RWPE2 (cell line): Measurements from ENCODE around the gene HEXD.

ENCODE experiments used
- ATAC-seq: fragments of 200-7000 bp; cut with Tn5 transposase; 3 replicates; pipeline ENCODE4 v1.9.1; 2021; ENCODE audit warnings: low read depth
- DNase-seq: peaks from one replicate; pipeline ENCODE4 v3.0.0-alpha.2; 2020; ENCODE audit warnings: low spot score
- H3K27ac ChIP-seq: fragments of 450-650 bp; 2 replicates; pipeline ENCODE4 v1.5.1; 2017; ENCODE audit warnings: mild to moderate bottlenecking; ENCODE audit not compliant: poor library complexity, severe bottlenecking
- H3K27me3 ChIP-seq: fragments of 250-450 bp; sonication (Bioruptor Pico); 2 replicates; pipeline ENCODE4 v1.5.1; 2021; ENCODE audit warnings: mild to moderate bottlenecking, moderate library complexity; ENCODE audit not compliant: insufficient read depth, poor library complexity, severe bottlenecking
- H3K36me3 ChIP-seq: fragments of 250-450 bp; sonication (Bioruptor Pico); 2 replicates; pipeline ENCODE4 v1.5.1; 2020; ENCODE audit warnings: low read depth, mild to moderate bottlenecking, moderate library complexity
- H3K4me1 ChIP-seq: fragments of 250-450 bp; sonication (Bioruptor Pico); 2 replicates; pipeline ENCODE4 v1.5.1; 2021; ENCODE audit warnings: mild to moderate bottlenecking, moderate library complexity; ENCODE audit not compliant: insufficient read depth, poor library complexity, severe bottlenecking
- H3K4me3 ChIP-seq: fragments of 250-450 bp; sonication (Bioruptor Pico); 2 replicates; pipeline ENCODE4 v1.5.1; 2021; ENCODE audit warnings: mild to moderate bottlenecking, moderate library complexity; ENCODE audit not compliant: severe bottlenecking
- H3K9me3 ChIP-seq: fragments of 250-450 bp; sonication (Bioruptor Pico); 2 replicates; pipeline ENCODE4 v1.5.1; 2021; ENCODE audit warnings: mild to moderate bottlenecking, moderate library complexity; ENCODE audit not compliant: severe bottlenecking
- CTCF ChIP-seq: fragments of 450-650 bp; IDR thresholded peaks from one replicate; pipeline ENCODE4 v1.5.1; 2017; ENCODE audit warnings: mild to moderate bottlenecking, moderate library complexity; ENCODE audit not compliant: poor library complexity, severe bottlenecking

The HEXD gene

GRCh38 chr17:82412535-82413520 is 5.3 kb upstream of the HEXD start:
- peak; percentile 60 for DNase-seq
- no peaks in the 10 kb centered on the region for H3K9me3 ChIP-seq

GRCh38 chr17:82414548-82415281 is 3.4 kb upstream of the HEXD start:
- peak; percentile 70 for DNase-seq
- Histone ChIP-seq H3K4me1 (peaks cover 7% of the 10 kb centered on the region), H3K27ac (no peak overlapping the region), H3K9me3 (no peaks in the 10 kb centered on the region), H3K4me3 (no peak overlapping the region), H3K27me3 (no peaks in the 10 kb centered on the region), H3K36me3 (peaks cover 4% of the 10 kb centered on the region; the same call in 1 of the 2 replicates)
- ATAC-seq = peak; percentile 62
- peak; percentile 69 for TF ChIP-seq CTCF

More at GRCh38 chr17:82412535-82413520, 5.3 kb upstream of the HEXD start:
- H3K36me3 ChIP-seq = peaks cover 4% of the 10 kb centered on the region; the same call in 1 of the 2 replicates
- no peak overlapping the region for H3K27ac ChIP-seq
- no peak overlapping the region for H3K4me3 ChIP-seq
- peaks cover 3% of the 10 kb centered on the region for H3K4me1 ChIP-seq
- no peaks in the 10 kb centered on the region for H3K27me3 ChIP-seq
- no peak for ATAC-seq
- no peak for TF ChIP-seq CTCF

- DNase-seq (peak; percentile 69), ATAC-seq (no peak)
- Histone ChIP-seq H3K4me1 (peaks cover 7% of the 10 kb centered on the region), H3K4me3 (no peak overlapping the region), H3K9me3 (no peaks in the 10 kb centered on the region), H3K27ac (no peak overlapping the region), H3K27me3 (no peaks in the 10 kb centered on the region), H3K36me3 (peaks cover 6% of the 10 kb centered on the region; the same call in 1 of the 2 replicates)
- TF ChIP-seq CTCF = no peak
Observed at GRCh38 chr17:82415336-82415735, 2.8 kb upstream of the HEXD start.

- Histone ChIP-seq H3K27ac (no peak overlapping the region), H3K4me1 (peaks cover 7% of the 10 kb centered on the region), H3K9me3 (no peaks in the 10 kb centered on the region), H3K27me3 (no peaks in the 10 kb centered on the region), H3K4me3 (no peak overlapping the region), H3K36me3 (peaks cover 9% of the 10 kb centered on the region)
- no peak for ATAC-seq
- peak; percentile 15 for DNase-seq
- TF ChIP-seq CTCF = no peak
Observed at GRCh38 chr17:82415786-82416185, 2.4 kb upstream of the HEXD start.
